Transverse colon (tissue), 3 donors: ENCODE data around the gene FBXO42.

Experiments
- POLR2A ChIP-seq: fragments of 450-650 bp; IDR thresholded peaks from one replicate; pipeline ENCODE4 v1.6.1; 2016; ENCODE audit warnings: antibody characterized with exemption, mild to moderate bottlenecking, moderate library complexity
- TF ChIP-seq, protein P1 (sequence below), 5 experiments: fragments of 200-600 bp in 3 of 5; fragments of 450-650 bp in 2 of 5; sonication (generic) in 3 of 5; IDR thresholded peaks; 1 replicate in 2 of 5; 2 replicates in 3 of 5; pipeline ENCODE4 v1.5.1; 2016 to 2017; ENCODE audit warnings: antibody characterized with exemption in 5 of 5, inconsistent platforms in 3 of 5, mild to moderate bottlenecking in 2 of 5, moderate library complexity in 1 of 5

DNA sequence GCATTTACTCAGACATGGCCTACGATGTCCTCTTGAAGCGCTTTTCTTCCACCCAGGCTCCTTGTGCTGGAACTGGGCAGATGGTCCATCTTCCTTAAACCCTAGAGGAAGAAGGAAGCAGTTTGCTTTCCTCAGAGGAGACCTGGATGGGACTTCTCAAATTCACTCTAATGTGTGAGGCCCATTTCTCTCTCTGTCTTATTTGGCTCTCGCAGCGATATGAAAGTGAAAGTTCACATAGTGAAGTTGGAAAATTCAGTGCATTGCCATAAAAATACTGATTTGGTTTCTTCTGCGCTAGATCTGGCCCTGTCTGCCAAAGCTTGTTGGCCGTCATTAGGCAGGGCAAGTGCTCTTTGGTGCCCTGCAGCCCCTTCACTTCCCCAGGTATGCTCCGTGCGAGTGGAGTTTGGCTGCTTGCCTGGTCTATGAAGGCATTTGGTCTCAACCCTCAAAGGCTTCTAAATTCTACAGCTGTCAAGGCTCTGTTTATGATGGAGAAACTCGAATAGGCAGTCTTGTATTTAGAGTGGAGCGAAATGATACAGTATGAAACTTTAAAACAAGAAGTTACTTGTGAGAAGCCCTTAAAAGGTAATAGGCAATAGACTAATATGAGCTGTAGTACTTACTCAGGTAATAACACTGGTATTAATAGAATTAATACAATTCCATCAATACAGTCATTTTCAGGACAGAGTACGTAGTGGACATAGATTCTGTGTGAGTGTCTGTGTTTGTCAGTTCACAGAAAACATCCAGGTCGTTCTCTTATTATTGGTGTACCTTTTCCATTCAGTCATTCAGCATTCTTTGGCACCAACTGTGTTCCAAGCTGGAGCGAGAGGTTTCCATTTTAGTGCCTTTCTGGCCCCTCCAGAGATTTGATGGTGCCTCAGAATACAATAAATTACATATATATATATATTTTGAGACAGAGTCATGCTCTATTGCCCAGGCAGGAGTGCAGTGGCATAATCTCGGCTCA lies 35.2 kb upstream of the FBXO42 start:
- TF ChIP-seq, protein P1, sequence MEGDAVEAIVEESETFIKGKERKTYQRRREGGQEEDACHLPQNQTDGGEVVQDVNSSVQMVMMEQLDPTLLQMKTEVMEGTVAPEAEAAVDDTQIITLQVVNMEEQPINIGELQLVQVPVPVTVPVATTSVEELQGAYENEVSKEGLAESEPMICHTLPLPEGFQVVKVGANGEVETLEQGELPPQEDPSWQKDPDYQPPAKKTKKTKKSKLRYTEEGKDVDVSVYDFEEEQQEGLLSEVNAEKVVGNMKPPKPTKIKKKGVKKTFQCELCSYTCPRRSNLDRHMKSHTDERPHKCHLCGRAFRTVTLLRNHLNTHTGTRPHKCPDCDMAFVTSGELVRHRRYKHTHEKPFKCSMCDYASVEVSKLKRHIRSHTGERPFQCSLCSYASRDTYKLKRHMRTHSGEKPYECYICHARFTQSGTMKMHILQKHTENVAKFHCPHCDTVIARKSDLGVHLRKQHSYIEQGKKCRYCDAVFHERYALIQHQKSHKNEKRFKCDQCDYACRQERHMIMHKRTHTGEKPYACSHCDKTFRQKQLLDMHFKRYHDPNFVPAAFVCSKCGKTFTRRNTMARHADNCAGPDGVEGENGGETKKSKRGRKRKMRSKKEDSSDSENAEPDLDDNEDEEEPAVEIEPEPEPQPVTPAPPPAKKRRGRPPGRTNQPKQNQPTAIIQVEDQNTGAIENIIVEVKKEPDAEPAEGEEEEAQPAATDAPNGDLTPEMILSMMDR (IDR thresholded peaks at IDR 0.05) = no peak
- no peak for TF ChIP-seq POLR2A
